Ovary (tissue), 3 donors: ENCODE data around the gene CHST13.

Source experiments
- CTCF ChIP-seq, 3 donors: fragments of 450-650 bp in 2 of 3; fragments of 200-600 bp in 1 of 3; IDR thresholded peaks; one replicate each; pipeline versions ENCODE4 v1.5.1 to v1.8.0; 2016 to 2022; ENCODE audit warnings: antibody characterized with exemption in 3 of 3, mild to moderate bottlenecking in 1 of 3
- EP300 ChIP-seq: sonication (generic); formaldehyde crosslinking; IDR thresholded peaks from one replicate; pipeline ENCODE4 v1.6.1; 2017; ENCODE audit warnings: antibody characterized with exemption
- POLR2A ChIP-seq: fragments of 450-650 bp; IDR thresholded peaks from one replicate; pipeline ENCODE4 v1.6.1; 2017; ENCODE audit warnings: antibody characterized with exemption, mild to moderate bottlenecking, moderate library complexity
- donor health status: DM: no; HTN: no; CAD: no.

- no peak for TF ChIP-seq CTCF (IDR thresholded peaks at IDR 0.05)
- TF ChIP-seq EP300: no peak
- no peak for TF ChIP-seq POLR2A
These were observed 26.0 kb upstream of the CHST13 start for GRCh38 chr3:126497956-126498355.
